ENCODE results near the gene WDR20. TPM values are rescaled to one million over a fixed set of nuclear protein-coding genes. Genes with fewer than 3 reads are reported as not detected.
A peak's percentile ranks its signal among the peaks of the same experiment; 100 is the strongest.

The WDR20 gene
- total and polyA plus RNA-seq, 2 experiments from 2014 or later, result 15.3 to 24.0 TPM

DNA sequence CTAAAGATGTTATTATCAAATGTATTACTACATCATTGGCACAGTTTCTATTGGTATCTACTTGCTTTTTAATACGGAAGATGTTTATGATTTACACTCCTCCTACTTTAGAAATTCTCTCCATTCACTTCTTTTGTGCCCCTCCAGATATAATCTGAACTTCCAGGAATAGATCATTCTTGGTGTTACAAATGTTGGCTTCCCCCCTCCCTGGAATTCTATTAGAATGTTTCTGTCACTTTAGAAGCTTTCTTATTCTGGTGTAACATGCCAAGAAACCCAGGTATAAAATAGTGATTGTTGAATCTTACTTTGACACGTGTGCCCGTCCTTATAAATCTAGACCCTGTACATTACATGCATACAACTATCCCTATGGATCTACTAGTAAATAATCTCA, 1.2 kb upstream of the WDR20 start:
- H3K36me3 ChIP-seq (replicated peaks; ENCODE audit: insufficient read depth, low read depth), result no peaks in the 10 kb centered on the region
- no peaks in the 10 kb centered on the region for H3K9me2 ChIP-seq (replicated peaks; ENCODE audit: insufficient read depth)
- H3K4me3 ChIP-seq, result peak overlapping the region; percentile 44
- no peaks in the 10 kb centered on the region for H3K9me3 ChIP-seq (ENCODE audit: low read depth)
- WGBS (ENCODE audit: low lambda C conversion rate, missing lambda C conversion rate), result 18% methylated on average over 3 of the region's 3 CpGs
- peaks cover 21% of the 10 kb centered on the region for H4K20me1 ChIP-seq (ENCODE audit: insufficient read depth, poor library complexity, severe bottlenecking)
- DNase-seq (ENCODE audit: low spot score), result no peak
- no peak for TF ChIP-seq EZH2phosphoT487 (IDR thresholded peaks at IDR 0.05; ENCODE audit: low read depth, severe bottlenecking, unreplicated experiment)
- no peak for TF ChIP-seq EZH2 (IDR thresholded peaks at IDR 0.05; ENCODE audit: borderline replicate concordance)
- TF ChIP-seq, protein P1, sequence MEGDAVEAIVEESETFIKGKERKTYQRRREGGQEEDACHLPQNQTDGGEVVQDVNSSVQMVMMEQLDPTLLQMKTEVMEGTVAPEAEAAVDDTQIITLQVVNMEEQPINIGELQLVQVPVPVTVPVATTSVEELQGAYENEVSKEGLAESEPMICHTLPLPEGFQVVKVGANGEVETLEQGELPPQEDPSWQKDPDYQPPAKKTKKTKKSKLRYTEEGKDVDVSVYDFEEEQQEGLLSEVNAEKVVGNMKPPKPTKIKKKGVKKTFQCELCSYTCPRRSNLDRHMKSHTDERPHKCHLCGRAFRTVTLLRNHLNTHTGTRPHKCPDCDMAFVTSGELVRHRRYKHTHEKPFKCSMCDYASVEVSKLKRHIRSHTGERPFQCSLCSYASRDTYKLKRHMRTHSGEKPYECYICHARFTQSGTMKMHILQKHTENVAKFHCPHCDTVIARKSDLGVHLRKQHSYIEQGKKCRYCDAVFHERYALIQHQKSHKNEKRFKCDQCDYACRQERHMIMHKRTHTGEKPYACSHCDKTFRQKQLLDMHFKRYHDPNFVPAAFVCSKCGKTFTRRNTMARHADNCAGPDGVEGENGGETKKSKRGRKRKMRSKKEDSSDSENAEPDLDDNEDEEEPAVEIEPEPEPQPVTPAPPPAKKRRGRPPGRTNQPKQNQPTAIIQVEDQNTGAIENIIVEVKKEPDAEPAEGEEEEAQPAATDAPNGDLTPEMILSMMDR (IDR thresholded peaks at IDR 0.05; ENCODE audit: poor library complexity), result no peak
- peaks cover 42% of the 10 kb centered on the region for H3K79me2 ChIP-seq
- peak overlapping the region; percentile 87 for H3K4me2 ChIP-seq
- H3K27me3 ChIP-seq, result no peaks in the 10 kb centered on the region
- H2AFZ ChIP-seq, result peak overlapping the region; percentile 54
- peaks cover 5% of the 10 kb centered on the region for H3K4me1 ChIP-seq (ENCODE audit: insufficient read depth)
- no peak overlapping the region for H3K27ac ChIP-seq

- H3K9me3 ChIP-seq (ENCODE audit: low read depth), result no peaks in the 10 kb centered on the region
- no peak for DNase-seq (ENCODE audit: low spot score)
- H3K9me2 ChIP-seq (replicated peaks; ENCODE audit: insufficient read depth), result no peaks in the 10 kb centered on the region
- peak overlapping the region; percentile 87 for H3K4me2 ChIP-seq
- H3K79me2 ChIP-seq, result peaks cover 46% of the 10 kb centered on the region
- H3K27ac ChIP-seq, result peak overlapping the region; percentile 10
- no peaks in the 10 kb centered on the region for H3K36me3 ChIP-seq (replicated peaks; ENCODE audit: insufficient read depth, low read depth)
- TF ChIP-seq EZH2 (IDR thresholded peaks at IDR 0.05; ENCODE audit: borderline replicate concordance) (no peak), EZH2phosphoT487 (IDR thresholded peaks at IDR 0.05; ENCODE audit: low read depth, severe bottlenecking, unreplicated experiment) (no peak)
- TF ChIP-seq, protein P1 (IDR thresholded peaks at IDR 0.05; ENCODE audit: poor library complexity), result no peak
- H3K4me3 ChIP-seq, result peak overlapping the region; percentile 44
- H4K20me1 ChIP-seq (ENCODE audit: insufficient read depth, poor library complexity, severe bottlenecking), result peaks cover 21% of the 10 kb centered on the region
- peak overlapping the region; percentile 54 for H2AFZ ChIP-seq
- H3K27me3 ChIP-seq, result no peaks in the 10 kb centered on the region
- 2% methylated on average over 14 of the region's 14 CpGs for WGBS (ENCODE audit: low lambda C conversion rate, missing lambda C conversion rate)
- H3K4me1 ChIP-seq (ENCODE audit: insufficient read depth), result peaks cover 5% of the 10 kb centered on the region
Measured at GRCh38 chr14:102138961-102139285, 774 bp upstream of the WDR20 start.

- TF ChIP-seq EZH2 (IDR thresholded peaks at IDR 0.05; ENCODE audit: borderline replicate concordance) (no peak), EZH2phosphoT487 (IDR thresholded peaks at IDR 0.05; ENCODE audit: low read depth, severe bottlenecking, unreplicated experiment) (no peak)
- TF ChIP-seq, protein P1 (IDR thresholded peaks at IDR 0.05; ENCODE audit: poor library complexity), result no peak
- WGBS (ENCODE audit: low lambda C conversion rate, missing lambda C conversion rate), result under 1% methylated on average over 41 of the region's 48 CpGs
- Histone ChIP-seq H3K27me3 (no peaks in the 10 kb centered on the region), H3K9me3 (ENCODE audit: low read depth) (no peaks in the 10 kb centered on the region), H3K4me3 (peak overlapping the region; percentile 55), H4K20me1 (ENCODE audit: insufficient read depth, poor library complexity, severe bottlenecking) (peaks cover 21% of the 10 kb centered on the region), H3K9me2 (replicated peaks; ENCODE audit: insufficient read depth) (no peaks in the 10 kb centered on the region), H3K79me2 (peaks cover 59% of the 10 kb centered on the region), H3K27ac (peak overlapping the region; percentile 80), H3K36me3 (replicated peaks; ENCODE audit: insufficient read depth, low read depth) (no peaks in the 10 kb centered on the region), H3K4me2 (peak overlapping the region; percentile 80), H2AFZ (peak overlapping the region; percentile 50), H3K4me1 (ENCODE audit: insufficient read depth) (peaks cover 5% of the 10 kb centered on the region)
- peak; percentile 57 for DNase-seq (ENCODE audit: low spot score)
Measured at GRCh38 chr14:102140027-102140749, 491 bp downstream of the WDR20 start.

Data from hepatocyte (in vitro differentiated cells).